GM23338 (cell line): Measurements from ENCODE around the gene SLX4. TPM values are rescaled to one million over a fixed set of nuclear protein-coding genes. Genes with fewer than 3 reads are reported as not detected.

ENCODE experiments used
- ATAC-seq: fragments of 200-7000 bp; cut with Tn5 transposase; 3 replicates; pipeline ENCODE4 v1.9.1; 2020
- DNase-seq: peaks from one replicate; pipeline ENCODE4 v3.0.0-alpha.2; 2015; ENCODE audit warnings: low spot score
- H2AFZ ChIP-seq: fragments of 200-600 bp; sonication (generic); 2 replicates; pipeline ENCODE4 v1.8.0; 2016; ENCODE audit warnings: antibody characterized with exemption, mild to moderate bottlenecking, moderate library complexity
- H3F3A ChIP-seq: fragments of 200-600 bp; sonication (generic); replicated peaks from 2 replicates; pipeline ENCODE4 v1.8.0; 2017; ENCODE audit warnings: antibody characterized with exemption, mixed run types, low read depth
- H3K27ac ChIP-seq: fragments of 200-600 bp; sonication (generic); 2 replicates; pipeline ENCODE4 v1.6.1; 2016; ENCODE audit warnings: low read depth
- H3K27me3 ChIP-seq: fragments of 200-600 bp; sonication (generic); 2 replicates; pipeline ENCODE4 v1.8.0; 2016; ENCODE audit warnings: mild to moderate bottlenecking, mixed run types, moderate library complexity; ENCODE audit not compliant: insufficient read depth
- H3K36me3 ChIP-seq: fragments of 200-600 bp; sonication (generic); 2 replicates; pipeline ENCODE4 v1.8.0; 2016; ENCODE audit warnings: mild to moderate bottlenecking; ENCODE audit not compliant: insufficient read depth
- H3K4me1 ChIP-seq: fragments of 200-600 bp; sonication (generic); 2 replicates; pipeline ENCODE4 v1.8.0; 2016; ENCODE audit warnings: mild to moderate bottlenecking, moderate library complexity; ENCODE audit not compliant: insufficient read depth
- H3K4me2 ChIP-seq: fragments of 200-600 bp; sonication (generic); 2 replicates; pipeline ENCODE4 v1.7.1; 2017; ENCODE audit warnings: mixed run types
- H3K4me3 ChIP-seq: fragments of 200-600 bp; sonication (generic); 2 replicates; pipeline ENCODE4 v1.6.1; 2016; ENCODE audit warnings: mixed run types
- H3K79me2 ChIP-seq: fragments of 200-600 bp; sonication (generic); replicated peaks from 2 replicates; pipeline ENCODE4 v1.8.0; 2017; ENCODE audit warnings: mild to moderate bottlenecking; ENCODE audit not compliant: insufficient read depth
- H3K9me2 ChIP-seq: fragments of 200-600 bp; sonication (generic); 2 replicates; pipeline ENCODE4 v1.8.0; 2017; ENCODE audit not compliant: insufficient read depth
- H4K20me1 ChIP-seq: fragments of 200-600 bp; sonication (generic); replicated peaks from 2 replicates; pipeline ENCODE4 v1.8.0; 2017; ENCODE audit warnings: mild to moderate bottlenecking; ENCODE audit not compliant: insufficient read depth
- H3K27ac Mint-ChIP-seq: 2 replicates; pipeline ENCODE4 v1.8.0; 2020; ENCODE audit warnings: inconsistent platforms, mild to moderate bottlenecking, moderate library complexity, mixed read lengths
- H3K27me3 Mint-ChIP-seq: 3 replicates; pipeline ENCODE4 v1.8.0; 2022; ENCODE audit warnings: low read depth, mild to moderate bottlenecking, moderate library complexity, mixed read lengths, inconsistent platforms; ENCODE audit not compliant: insufficient read depth, poor library complexity
- H3K36me3 Mint-ChIP-seq: 3 replicates; pipeline ENCODE4 v1.8.0; 2021; ENCODE audit warnings: low read depth, mild to moderate bottlenecking, inconsistent platforms, moderate library complexity, mixed read lengths
- H3K4me1 Mint-ChIP-seq: 3 replicates; pipeline ENCODE4 v1.8.0; 2020; ENCODE audit warnings: mild to moderate bottlenecking, inconsistent platforms, mixed read lengths
- H3K4me3 Mint-ChIP-seq: 3 replicates; pipeline ENCODE4 v1.8.0; 2021; ENCODE audit warnings: moderate library complexity, mild to moderate bottlenecking, inconsistent platforms, mixed read lengths
- H3K9me3 Mint-ChIP-seq: 3 replicates; pipeline ENCODE4 v1.8.0; 2020; ENCODE audit warnings: moderate library complexity, mild to moderate bottlenecking, inconsistent platforms, mixed read lengths
- CREB1 ChIP-seq: fragments of 250-450 bp; sonication (Bioruptor Pico); IDR thresholded peaks from 2 replicates; pipeline ENCODE4 v1.5.0; 2020; ENCODE audit warnings: low read depth, mild to moderate bottlenecking, moderate library complexity
- EZH2 ChIP-seq: fragments of 200-600 bp; sonication (generic); IDR thresholded peaks from one replicate; pipeline ENCODE4 v1.8.0; 2017; ENCODE audit warnings: antibody characterized with exemption, mild to moderate bottlenecking, low read depth; ENCODE audit not compliant: unreplicated experiment
- EZH2phosphoT487 ChIP-seq: fragments of 200-600 bp; sonication (generic); IDR thresholded peaks from one replicate; pipeline ENCODE4 v1.8.1; 2018; ENCODE audit warnings: antibody characterized with exemption; ENCODE audit not compliant: unreplicated experiment
- JUNB ChIP-seq: IDR thresholded peaks from one replicate; pipeline ENCODE4 v1.6.1; 2016; ENCODE audit warnings: antibody characterized with exemption; ENCODE audit not compliant: unreplicated experiment
- POLR2AphosphoS5 ChIP-seq: IDR thresholded peaks from 2 replicates; pipeline ENCODE4 v1.6.1; 2016; ENCODE audit warnings: antibody characterized with exemption, low read depth
- STAT1 ChIP-seq: IDR thresholded peaks from one replicate; pipeline ENCODE4 v1.6.1; 2016; ENCODE audit warnings: antibody characterized with exemption; ENCODE audit not compliant: unreplicated experiment
- ZNF114 ChIP-seq: fragments of 250-450 bp; sonication (Bioruptor Pico); IDR thresholded peaks from 2 replicates; pipeline ENCODE4 v1.5.0; 2020; ENCODE audit warnings: mild to moderate bottlenecking, moderate library complexity
- ZNF331 ChIP-seq: fragments of 250-450 bp; sonication (Bioruptor Pico); IDR thresholded peaks from 2 replicates; pipeline ENCODE4 v1.5.0; 2020; ENCODE audit warnings: low read depth, mild to moderate bottlenecking, moderate library complexity
- polyA plus RNA-seq: library from polyadenylated mRNA; unstranded; fragments of >200 nt; fragmentation: Nextera tagmentation; extraction: Ambion mirVana; gene quantifications from 2 replicates; pipeline ENCODE4 v1.2.1, GENCODE V29; 2016
- total RNA-seq: library from RNA; depleted of rRNA; stranded (reverse); fragments of >200 nt; shearing (Covaris generic); gene quantifications from 2 replicates; pipeline ENCODE4 v1.2.3, GENCODE V29; 2014
- TF ChIP-seq, protein P1 (sequence below): IDR thresholded peaks from 2 replicates; pipeline ENCODE4 v1.6.1; 2016; ENCODE audit warnings: antibody characterized with exemption
- TF ChIP-seq, protein P2 (sequence below): IDR thresholded peaks from one replicate; pipeline ENCODE4 v1.6.1; 2018; ENCODE audit warnings: antibody characterized with exemption; ENCODE audit not compliant: unreplicated experiment
- TF ChIP-seq, protein P3 (sequence below), 2 experiments: fragments of 200-600 bp in 1 of 2; sonication (generic) in 1 of 2; conservative IDR thresholded peaks; 2 replicates each; pipeline versions ENCODE4 v1.5.1 to v1.6.1; 2016 to 2017; ENCODE audit warnings: antibody characterized with exemption in 2 of 2, low read depth in 2 of 2, mild to moderate bottlenecking in 2 of 2, moderate library complexity in 1 of 2
- TF ChIP-seq, protein P4 (sequence below): fragments of 250-450 bp; sonication (Bioruptor Pico); IDR thresholded peaks from 2 replicates; pipeline ENCODE4 v1.5.0; 2020; ENCODE audit warnings: mild to moderate bottlenecking, moderate library complexity

SLX4 gene
- total and polyA plus RNA-seq, 2 experiments from 2014 or later, result 3.0 to 15.2 TPM

DNA sequence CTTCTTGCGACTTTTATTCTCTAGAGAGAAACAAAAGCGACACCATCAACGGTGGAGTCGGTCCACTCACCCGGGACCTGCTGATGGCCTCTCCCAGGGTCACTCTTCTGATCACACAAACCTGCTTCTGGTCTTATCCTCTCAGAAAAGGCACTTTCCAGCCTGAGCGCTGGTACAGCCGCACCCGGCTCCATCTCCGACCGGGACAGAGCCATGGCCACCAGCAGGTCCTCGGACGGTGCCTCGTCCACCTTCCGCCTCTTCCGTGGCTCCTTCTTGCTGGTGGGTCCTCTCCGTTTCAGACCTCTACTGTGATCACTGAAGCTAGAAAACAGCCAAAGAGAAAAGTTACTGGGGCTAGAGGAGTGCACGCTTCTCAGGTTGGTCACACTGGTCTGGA lies 13.7 kb downstream of the SLX4 start (continued):
- TF ChIP-seq, protein P1, sequence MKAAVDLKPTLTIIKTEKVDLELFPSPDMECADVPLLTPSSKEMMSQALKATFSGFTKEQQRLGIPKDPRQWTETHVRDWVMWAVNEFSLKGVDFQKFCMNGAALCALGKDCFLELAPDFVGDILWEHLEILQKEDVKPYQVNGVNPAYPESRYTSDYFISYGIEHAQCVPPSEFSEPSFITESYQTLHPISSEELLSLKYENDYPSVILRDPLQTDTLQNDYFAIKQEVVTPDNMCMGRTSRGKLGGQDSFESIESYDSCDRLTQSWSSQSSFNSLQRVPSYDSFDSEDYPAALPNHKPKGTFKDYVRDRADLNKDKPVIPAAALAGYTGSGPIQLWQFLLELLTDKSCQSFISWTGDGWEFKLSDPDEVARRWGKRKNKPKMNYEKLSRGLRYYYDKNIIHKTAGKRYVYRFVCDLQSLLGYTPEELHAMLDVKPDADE, result no peak
- TF ChIP-seq JUNB, result no peak
- TF ChIP-seq ZNF331 (CRISPR knock-in tag), result no peak
- TF ChIP-seq, protein P2, sequence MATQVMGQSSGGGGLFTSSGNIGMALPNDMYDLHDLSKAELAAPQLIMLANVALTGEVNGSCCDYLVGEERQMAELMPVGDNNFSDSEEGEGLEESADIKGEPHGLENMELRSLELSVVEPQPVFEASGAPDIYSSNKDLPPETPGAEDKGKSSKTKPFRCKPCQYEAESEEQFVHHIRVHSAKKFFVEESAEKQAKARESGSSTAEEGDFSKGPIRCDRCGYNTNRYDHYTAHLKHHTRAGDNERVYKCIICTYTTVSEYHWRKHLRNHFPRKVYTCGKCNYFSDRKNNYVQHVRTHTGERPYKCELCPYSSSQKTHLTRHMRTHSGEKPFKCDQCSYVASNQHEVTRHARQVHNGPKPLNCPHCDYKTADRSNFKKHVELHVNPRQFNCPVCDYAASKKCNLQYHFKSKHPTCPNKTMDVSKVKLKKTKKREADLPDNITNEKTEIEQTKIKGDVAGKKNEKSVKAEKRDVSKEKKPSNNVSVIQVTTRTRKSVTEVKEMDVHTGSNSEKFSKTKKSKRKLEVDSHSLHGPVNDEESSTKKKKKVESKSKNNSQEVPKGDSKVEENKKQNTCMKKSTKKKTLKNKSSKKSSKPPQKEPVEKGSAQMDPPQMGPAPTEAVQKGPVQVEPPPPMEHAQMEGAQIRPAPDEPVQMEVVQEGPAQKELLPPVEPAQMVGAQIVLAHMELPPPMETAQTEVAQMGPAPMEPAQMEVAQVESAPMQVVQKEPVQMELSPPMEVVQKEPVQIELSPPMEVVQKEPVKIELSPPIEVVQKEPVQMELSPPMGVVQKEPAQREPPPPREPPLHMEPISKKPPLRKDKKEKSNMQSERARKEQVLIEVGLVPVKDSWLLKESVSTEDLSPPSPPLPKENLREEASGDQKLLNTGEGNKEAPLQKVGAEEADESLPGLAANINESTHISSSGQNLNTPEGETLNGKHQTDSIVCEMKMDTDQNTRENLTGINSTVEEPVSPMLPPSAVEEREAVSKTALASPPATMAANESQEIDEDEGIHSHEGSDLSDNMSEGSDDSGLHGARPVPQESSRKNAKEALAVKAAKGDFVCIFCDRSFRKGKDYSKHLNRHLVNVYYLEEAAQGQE, result no peak
- TF ChIP-seq CREB1, result no peak
- no peak for TF ChIP-seq POLR2AphosphoS5
- no peak for TF ChIP-seq EZH2
- no peak for TF ChIP-seq EZH2phosphoT487
- no peak for TF ChIP-seq ZNF114 (CRISPR knock-in tag)
- TF ChIP-seq, protein P3, sequence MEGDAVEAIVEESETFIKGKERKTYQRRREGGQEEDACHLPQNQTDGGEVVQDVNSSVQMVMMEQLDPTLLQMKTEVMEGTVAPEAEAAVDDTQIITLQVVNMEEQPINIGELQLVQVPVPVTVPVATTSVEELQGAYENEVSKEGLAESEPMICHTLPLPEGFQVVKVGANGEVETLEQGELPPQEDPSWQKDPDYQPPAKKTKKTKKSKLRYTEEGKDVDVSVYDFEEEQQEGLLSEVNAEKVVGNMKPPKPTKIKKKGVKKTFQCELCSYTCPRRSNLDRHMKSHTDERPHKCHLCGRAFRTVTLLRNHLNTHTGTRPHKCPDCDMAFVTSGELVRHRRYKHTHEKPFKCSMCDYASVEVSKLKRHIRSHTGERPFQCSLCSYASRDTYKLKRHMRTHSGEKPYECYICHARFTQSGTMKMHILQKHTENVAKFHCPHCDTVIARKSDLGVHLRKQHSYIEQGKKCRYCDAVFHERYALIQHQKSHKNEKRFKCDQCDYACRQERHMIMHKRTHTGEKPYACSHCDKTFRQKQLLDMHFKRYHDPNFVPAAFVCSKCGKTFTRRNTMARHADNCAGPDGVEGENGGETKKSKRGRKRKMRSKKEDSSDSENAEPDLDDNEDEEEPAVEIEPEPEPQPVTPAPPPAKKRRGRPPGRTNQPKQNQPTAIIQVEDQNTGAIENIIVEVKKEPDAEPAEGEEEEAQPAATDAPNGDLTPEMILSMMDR (conservative IDR thresholded peaks at IDR 0.05; ENCODE audit: low read depth in 2 of 2), result no peak

DNA sequence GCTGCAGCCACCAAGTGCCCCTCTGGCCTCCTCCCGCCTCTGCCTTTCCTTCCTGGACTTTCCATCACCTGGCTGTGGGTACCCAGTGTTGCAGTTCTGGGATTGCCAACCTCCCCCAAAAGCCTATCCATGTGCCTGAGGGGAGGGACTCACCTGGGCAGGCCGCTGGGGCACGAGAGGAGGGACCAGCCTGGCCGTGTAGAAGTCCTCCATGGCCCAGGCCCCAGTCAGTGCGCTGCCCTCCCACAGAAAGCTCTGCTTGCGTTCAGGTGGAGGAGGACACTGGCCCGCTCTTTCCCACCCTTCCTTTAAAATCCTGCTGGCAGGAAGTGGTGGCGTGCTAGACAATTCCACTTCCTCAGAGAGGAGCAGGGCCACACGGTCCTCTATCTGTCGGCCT lies 14.2 kb downstream of the SLX4 start:
- Mint-ChIP-seq H3K4me3 (no peak overlapping the region), H3K27me3 (peaks cover 7% of the 10 kb centered on the region), H3K36me3 (peaks cover 61% of the 10 kb centered on the region), H3K9me3 (peaks cover 30% of the 10 kb centered on the region), H3K4me1 (no peaks in the 10 kb centered on the region), H3K27ac (no peak overlapping the region)
- DNase-seq (no peak), ATAC-seq (no peak)
- TF ChIP-seq, protein P4, sequence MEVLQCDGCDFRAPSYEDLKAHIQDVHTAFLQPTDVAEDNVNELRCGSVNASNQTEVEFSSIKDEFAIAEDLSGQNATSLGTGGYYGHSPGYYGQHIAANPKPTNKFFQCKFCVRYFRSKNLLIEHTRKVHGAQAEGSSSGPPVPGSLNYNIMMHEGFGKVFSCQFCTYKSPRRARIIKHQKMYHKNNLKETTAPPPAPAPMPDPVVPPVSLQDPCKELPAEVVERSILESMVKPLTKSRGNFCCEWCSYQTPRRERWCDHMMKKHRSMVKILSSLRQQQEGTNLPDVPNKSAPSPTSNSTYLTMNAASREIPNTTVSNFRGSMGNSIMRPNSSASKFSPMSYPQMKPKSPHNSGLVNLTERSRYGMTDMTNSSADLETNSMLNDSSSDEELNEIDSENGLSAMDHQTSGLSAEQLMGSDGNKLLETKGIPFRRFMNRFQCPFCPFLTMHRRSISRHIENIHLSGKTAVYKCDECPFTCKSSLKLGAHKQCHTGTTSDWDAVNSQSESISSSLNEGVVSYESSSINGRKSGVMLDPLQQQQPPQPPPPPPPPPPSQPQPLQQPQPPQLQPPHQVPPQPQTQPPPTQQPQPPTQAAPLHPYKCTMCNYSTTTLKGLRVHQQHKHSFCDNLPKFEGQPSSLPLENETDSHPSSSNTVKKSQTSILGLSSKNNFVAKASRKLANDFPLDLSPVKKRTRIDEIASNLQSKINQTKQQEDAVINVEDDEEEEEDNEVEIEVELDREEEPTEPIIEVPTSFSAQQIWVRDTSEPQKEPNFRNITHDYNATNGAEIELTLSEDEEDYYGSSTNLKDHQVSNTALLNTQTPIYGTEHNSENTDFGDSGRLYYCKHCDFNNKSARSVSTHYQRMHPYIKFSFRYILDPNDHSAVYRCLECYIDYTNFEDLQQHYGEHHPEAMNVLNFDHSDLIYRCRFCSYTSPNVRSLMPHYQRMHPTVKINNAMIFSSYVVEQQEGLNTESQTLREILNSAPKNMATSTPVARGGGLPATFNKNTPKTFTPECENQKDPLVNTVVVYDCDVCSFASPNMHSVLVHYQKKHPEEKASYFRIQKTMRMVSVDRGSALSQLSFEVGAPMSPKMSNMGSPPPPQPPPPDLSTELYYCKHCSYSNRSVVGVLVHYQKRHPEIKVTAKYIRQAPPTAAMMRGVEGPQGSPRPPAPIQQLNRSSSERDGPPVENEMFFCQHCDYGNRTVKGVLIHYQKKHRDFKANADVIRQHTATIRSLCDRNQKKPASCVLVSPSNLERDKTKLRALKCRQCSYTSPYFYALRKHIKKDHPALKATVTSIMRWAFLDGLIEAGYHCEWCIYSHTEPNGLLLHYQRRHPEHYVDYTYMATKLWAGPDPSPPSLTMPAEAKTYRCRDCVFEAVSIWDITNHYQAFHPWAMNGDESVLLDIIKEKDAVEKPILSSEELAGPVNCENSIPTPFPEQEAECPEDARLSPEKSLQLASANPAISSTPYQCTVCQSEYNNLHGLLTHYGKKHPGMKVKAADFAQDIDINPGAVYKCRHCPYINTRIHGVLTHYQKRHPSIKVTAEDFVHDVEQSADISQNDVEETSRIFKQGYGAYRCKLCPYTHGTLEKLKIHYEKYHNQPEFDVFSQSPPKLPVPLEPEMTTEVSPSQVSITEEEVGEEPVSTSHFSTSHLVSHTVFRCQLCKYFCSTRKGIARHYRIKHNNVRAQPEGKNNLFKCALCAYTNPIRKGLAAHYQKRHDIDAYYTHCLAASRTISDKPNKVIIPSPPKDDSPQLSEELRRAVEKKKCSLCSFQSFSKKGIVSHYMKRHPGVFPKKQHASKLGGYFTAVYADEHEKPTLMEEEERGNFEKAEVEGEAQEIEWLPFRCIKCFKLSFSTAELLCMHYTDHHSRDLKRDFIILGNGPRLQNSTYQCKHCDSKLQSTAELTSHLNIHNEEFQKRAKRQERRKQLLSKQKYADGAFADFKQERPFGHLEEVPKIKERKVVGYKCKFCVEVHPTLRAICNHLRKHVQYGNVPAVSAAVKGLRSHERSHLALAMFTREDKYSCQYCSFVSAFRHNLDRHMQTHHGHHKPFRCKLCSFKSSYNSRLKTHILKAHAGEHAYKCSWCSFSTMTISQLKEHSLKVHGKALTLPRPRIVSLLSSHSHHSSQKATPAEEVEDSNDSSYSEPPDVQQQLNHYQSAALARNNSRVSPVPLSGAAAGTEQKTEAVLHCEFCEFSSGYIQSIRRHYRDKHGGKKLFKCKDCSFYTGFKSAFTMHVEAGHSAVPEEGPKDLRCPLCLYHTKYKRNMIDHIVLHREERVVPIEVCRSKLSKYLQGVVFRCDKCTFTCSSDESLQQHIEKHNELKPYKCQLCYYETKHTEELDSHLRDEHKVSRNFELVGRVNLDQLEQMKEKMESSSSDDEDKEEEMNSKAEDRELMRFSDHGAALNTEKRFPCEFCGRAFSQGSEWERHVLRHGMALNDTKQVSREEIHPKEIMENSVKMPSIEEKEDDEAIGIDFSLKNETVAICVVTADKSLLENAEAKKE (CRISPR knock-in tag), result no peak
- TF ChIP-seq EZH2 (no peak), STAT1 (no peak)
- TF ChIP-seq, protein P1, result no peak
- peaks cover 10% of the 10 kb centered on the region for H3K36me3 ChIP-seq
- H3K79me2 ChIP-seq, result no peaks in the 10 kb centered on the region
- H4K20me1 ChIP-seq, result no peaks in the 10 kb centered on the region
- H2AFZ ChIP-seq, result no peak overlapping the region
- no peaks in the 10 kb centered on the region for H3K4me1 ChIP-seq
- H3K4me3 ChIP-seq, result no peak overlapping the region
- no peaks in the 10 kb centered on the region for H3K27me3 ChIP-seq
- H3F3A ChIP-seq, result no peaks in the 10 kb centered on the region
- no peaks in the 10 kb centered on the region for H3K9me2 ChIP-seq
- H3K4me2 ChIP-seq, result no peak overlapping the region
- H3K27ac ChIP-seq, result no peak overlapping the region
